ENCODE data around the gene HSP90AB1. TPM values are rescaled to one million over a fixed set of nuclear protein-coding genes. Genes with fewer than 3 reads are reported as not detected.

Gene HSP90AB1
- total RNA-seq, 4 donors from 2014 or later, result 105 to 371 (median 242) TPM

GRCh38 chr6:44302856-44303255 lies 56.0 kb downstream of the HSP90AB1 start:
- no peak for TF ChIP-seq POLR2A (IDR thresholded peaks at IDR 0.05)
- no peak for TF ChIP-seq EP300 (IDR thresholded peaks at IDR 0.05; ENCODE audit: low read depth)
- no peak for TF ChIP-seq POLR2AphosphoS5 (IDR thresholded peaks at IDR 0.05)
- TF ChIP-seq, protein P1, sequence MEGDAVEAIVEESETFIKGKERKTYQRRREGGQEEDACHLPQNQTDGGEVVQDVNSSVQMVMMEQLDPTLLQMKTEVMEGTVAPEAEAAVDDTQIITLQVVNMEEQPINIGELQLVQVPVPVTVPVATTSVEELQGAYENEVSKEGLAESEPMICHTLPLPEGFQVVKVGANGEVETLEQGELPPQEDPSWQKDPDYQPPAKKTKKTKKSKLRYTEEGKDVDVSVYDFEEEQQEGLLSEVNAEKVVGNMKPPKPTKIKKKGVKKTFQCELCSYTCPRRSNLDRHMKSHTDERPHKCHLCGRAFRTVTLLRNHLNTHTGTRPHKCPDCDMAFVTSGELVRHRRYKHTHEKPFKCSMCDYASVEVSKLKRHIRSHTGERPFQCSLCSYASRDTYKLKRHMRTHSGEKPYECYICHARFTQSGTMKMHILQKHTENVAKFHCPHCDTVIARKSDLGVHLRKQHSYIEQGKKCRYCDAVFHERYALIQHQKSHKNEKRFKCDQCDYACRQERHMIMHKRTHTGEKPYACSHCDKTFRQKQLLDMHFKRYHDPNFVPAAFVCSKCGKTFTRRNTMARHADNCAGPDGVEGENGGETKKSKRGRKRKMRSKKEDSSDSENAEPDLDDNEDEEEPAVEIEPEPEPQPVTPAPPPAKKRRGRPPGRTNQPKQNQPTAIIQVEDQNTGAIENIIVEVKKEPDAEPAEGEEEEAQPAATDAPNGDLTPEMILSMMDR (IDR thresholded peaks at IDR 0.05), result no peak
- Histone ChIP-seq H3K9me3 (no peaks in the 10 kb centered on the region), H3K36me3 (peaks cover 0 to 29% (median 11%) of the 10 kb centered on the region in 4 donors), H3K4me3 (no peak overlapping the region), H3K4me1 (peaks cover 0 to 5% (median 3%) of the 10 kb centered on the region in 4 donors), H3K27me3 (peaks cover 7% of the 10 kb centered on the region), H3K27ac (no peak overlapping the region)
- DNase-seq, result no peak
- in situ Hi-C loops (cut with MboI; ENCODE audit: low pct_ligation_motif_present in 1 of 4, low pct_unique_long_range_greater_than_20kb in 1 of 4, low sequenced_read_pairs in 3 of 4) (no loop called here), intact Hi-C loops (cut with DNase I; ENCODE audit: low total_unique reads) (no loop called here)
- 95% methylated on average over 12 of the region's 12 CpGs; no CpG with 5 or more reads in 1 of the 2 donors for WGBS, 2 donors (ENCODE audit: low coverage in 1 of 2)

Small RNA genes lying within 50 kb of the gene (small RNA-seq; reads per million reads assigned to genes)
- 0 reads per million in 4 donors for gene RN7SL811P

Other genes with a start within 250 kb of the HSP90AB1 start
- gene MRPL14, start 119.6 kb upstream of the HSP90AB1 start, total RNA-seq, result 10 to 100 TPM; 15.5 to 54.6 (median 45.9) TPM
- gene TMEM63B, start 119.5 kb upstream of the HSP90AB1 start, total RNA-seq, result 100 to 1,000 TPM in 2 of 4 donors, 10 to 100 TPM in 2; 35.0 to 258 (median 89.4) TPM
- 10 to 100 TPM in 1 of 4 donors, 1 to 10 TPM in 2, not detected in 1; 1.6 to 19.8 (median 4.9) TPM for gene CAPN11, start 88.3 kb upstream of the HSP90AB1 start, total RNA-seq
- under 1 TPM in 1 of 4 donors, not detected in 3; 0.95 TPM for gene MYMX, start 30.2 kb upstream of the HSP90AB1 start, total RNA-seq
- 10 to 100 TPM; 25.1 to 45.2 (median 35.6) TPM for gene SLC29A1, start 23.5 kb upstream of the HSP90AB1 start, total RNA-seq
- gene SLC35B2, start 10.4 kb downstream of the HSP90AB1 start, total RNA-seq, result 10 to 100 TPM in 3 of 4 donors, 1 to 10 TPM in 1; 9.0 to 36.4 (median 22.5) TPM
- 10 to 100 TPM in 3 of 4 donors, 1 to 10 TPM in 1; 2.6 to 67.3 (median 19.0) TPM for gene NFKBIE, start 18.4 kb downstream of the HSP90AB1 start, total RNA-seq
- gene TMEM151B, start 23.3 kb downstream of the HSP90AB1 start, total RNA-seq, result 1 to 10 TPM in 2 of 4 donors, under 1 TPM in 2; 0.14 to 3.8 (median 1.7) TPM
- 10 to 100 TPM in 3 of 4 donors, 1 to 10 TPM in 1; 9.1 to 18.3 (median 14.8) TPM for gene AARS2, start 66.2 kb downstream of the HSP90AB1 start, total RNA-seq
- gene SPATS1, start 95.5 kb downstream of the HSP90AB1 start, total RNA-seq, result not detected
- gene CDC5L, start 140.6 kb downstream of the HSP90AB1 start, total RNA-seq, result 10 to 100 TPM in 3 of 4 donors, 1 to 10 TPM in 1; 8.2 to 49.6 (median 15.2) TPM